HL-60 (cell line): ENCODE data around the gene DOK6.

Experiments
- GABPA ChIP-seq: IDR thresholded peaks from 2 replicates; pipeline ENCODE4 v1.6.1; 2012; ENCODE audit warnings: low read depth
- POLR2AphosphoS5 ChIP-seq: IDR thresholded peaks from 2 replicates; pipeline ENCODE4 v1.6.1; 2012; ENCODE audit warnings: low read depth
- SPI1 ChIP-seq: IDR thresholded peaks from 2 replicates; pipeline ENCODE4 v1.6.1; 2012; ENCODE audit warnings: low read depth, mild to moderate bottlenecking, borderline replicate concordance
- TF ChIP-seq, protein P1 (sequence below): IDR thresholded peaks from one replicate; pipeline ENCODE4 v1.5.1; 2011; ENCODE audit warnings: low read length, control low read depth, inconsistent platforms; ENCODE audit not compliant: insufficient read depth
- TF ChIP-seq, protein P2 (sequence below): IDR thresholded peaks from 2 replicates; pipeline ENCODE4 v1.6.1; 2012; ENCODE audit warnings: low read depth; ENCODE audit not compliant: insufficient replicate concordance

DNA sequence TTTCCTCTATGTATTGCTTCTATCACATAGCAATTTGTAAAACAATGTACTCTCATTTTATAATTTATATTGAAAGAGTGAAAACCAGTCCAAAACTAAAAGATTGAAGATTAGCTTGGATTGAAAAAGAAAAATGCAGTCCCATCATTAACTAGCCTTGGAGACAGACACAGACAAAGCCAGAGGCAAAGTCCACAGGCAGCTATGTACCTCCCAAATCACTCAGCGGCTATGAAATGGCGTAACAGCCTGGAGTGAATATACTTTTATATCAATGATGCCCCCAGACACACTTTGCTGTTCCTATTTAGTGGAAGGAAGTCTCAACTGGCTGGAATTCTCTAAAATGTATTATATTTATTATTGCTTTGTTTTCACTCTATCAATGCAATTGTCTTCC is 33.6 kb upstream of the DOK6 start:
- TF ChIP-seq, protein P1, sequence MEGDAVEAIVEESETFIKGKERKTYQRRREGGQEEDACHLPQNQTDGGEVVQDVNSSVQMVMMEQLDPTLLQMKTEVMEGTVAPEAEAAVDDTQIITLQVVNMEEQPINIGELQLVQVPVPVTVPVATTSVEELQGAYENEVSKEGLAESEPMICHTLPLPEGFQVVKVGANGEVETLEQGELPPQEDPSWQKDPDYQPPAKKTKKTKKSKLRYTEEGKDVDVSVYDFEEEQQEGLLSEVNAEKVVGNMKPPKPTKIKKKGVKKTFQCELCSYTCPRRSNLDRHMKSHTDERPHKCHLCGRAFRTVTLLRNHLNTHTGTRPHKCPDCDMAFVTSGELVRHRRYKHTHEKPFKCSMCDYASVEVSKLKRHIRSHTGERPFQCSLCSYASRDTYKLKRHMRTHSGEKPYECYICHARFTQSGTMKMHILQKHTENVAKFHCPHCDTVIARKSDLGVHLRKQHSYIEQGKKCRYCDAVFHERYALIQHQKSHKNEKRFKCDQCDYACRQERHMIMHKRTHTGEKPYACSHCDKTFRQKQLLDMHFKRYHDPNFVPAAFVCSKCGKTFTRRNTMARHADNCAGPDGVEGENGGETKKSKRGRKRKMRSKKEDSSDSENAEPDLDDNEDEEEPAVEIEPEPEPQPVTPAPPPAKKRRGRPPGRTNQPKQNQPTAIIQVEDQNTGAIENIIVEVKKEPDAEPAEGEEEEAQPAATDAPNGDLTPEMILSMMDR, result no peak
- TF ChIP-seq GABPA (no peak), POLR2AphosphoS5 (no peak), SPI1 (no peak)
- TF ChIP-seq, protein P2, sequence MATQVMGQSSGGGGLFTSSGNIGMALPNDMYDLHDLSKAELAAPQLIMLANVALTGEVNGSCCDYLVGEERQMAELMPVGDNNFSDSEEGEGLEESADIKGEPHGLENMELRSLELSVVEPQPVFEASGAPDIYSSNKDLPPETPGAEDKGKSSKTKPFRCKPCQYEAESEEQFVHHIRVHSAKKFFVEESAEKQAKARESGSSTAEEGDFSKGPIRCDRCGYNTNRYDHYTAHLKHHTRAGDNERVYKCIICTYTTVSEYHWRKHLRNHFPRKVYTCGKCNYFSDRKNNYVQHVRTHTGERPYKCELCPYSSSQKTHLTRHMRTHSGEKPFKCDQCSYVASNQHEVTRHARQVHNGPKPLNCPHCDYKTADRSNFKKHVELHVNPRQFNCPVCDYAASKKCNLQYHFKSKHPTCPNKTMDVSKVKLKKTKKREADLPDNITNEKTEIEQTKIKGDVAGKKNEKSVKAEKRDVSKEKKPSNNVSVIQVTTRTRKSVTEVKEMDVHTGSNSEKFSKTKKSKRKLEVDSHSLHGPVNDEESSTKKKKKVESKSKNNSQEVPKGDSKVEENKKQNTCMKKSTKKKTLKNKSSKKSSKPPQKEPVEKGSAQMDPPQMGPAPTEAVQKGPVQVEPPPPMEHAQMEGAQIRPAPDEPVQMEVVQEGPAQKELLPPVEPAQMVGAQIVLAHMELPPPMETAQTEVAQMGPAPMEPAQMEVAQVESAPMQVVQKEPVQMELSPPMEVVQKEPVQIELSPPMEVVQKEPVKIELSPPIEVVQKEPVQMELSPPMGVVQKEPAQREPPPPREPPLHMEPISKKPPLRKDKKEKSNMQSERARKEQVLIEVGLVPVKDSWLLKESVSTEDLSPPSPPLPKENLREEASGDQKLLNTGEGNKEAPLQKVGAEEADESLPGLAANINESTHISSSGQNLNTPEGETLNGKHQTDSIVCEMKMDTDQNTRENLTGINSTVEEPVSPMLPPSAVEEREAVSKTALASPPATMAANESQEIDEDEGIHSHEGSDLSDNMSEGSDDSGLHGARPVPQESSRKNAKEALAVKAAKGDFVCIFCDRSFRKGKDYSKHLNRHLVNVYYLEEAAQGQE, result no peak
